HL-60/S4 treated with phorbol 12-myristate 13-acetate at 8.2 ng/mL for 4 days and 3 days (cell line): ENCODE results near the gene AGAP3.

Experiments
- in situ Hi-C: fragments of 300-500 bp; cut with MboI; formaldehyde crosslinking; loops from 2 replicates; pipeline ENCODE4 v1.15.0; 2022; ENCODE audit warnings: low sequenced_read_pairs

Gene AGAP3

DNA sequence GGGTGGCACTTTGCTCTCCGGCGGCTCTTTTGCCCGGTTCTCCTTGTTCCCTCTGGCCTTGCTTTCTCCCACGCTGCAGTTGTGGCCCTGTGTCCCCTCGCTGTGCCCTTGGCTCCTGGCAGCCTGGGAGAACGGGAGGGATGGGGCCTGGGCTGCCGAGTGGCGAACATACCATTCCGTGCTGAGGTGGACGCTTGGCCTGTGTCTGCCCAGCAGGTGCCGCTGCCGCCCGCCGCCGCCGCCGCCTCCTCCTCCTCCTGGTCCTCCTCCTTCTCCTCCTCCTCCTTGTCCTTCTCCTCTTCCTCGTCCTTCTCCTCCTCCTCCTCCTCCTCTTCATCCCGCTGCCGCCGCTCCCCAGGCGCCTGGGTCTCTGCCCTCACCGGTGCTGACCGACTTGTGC lies 36.0 kb downstream of the AGAP3 start:
- in situ Hi-C loops: loop anchor here (25.0 kb wide), 1 partner anchor 335 kb away; no protein-coding TSS in a partner anchor

- in situ Hi-C loops: loop anchor here (25.0 kb wide), 1 partner anchor 335 kb away; no protein-coding TSS in a partner anchor
Observed at GRCh38 chr7:151122796-151123157, 36.5 kb downstream of the AGAP3 start.

GRCh38 chr7:151123158-151123821 lies 37.0 kb downstream of the AGAP3 start:
- in situ Hi-C loops: loop anchor here (25.0 kb wide), 1 partner anchor 336 kb away; no protein-coding TSS in a partner anchor

GRCh38 chr7:151123822-151124464 lies 37.7 kb downstream of the AGAP3 start:
- in situ Hi-C loops: loop anchor here (25.0 kb wide), 1 partner anchor 337 kb away; no protein-coding TSS in a partner anchor

- in situ Hi-C loops: loop anchor here (25.0 kb wide), 1 partner anchor 337 kb away; no protein-coding TSS in a partner anchor
Observed at GRCh38 chr7:151124481-151124880, 38.2 kb downstream of the AGAP3 start.

DNA sequence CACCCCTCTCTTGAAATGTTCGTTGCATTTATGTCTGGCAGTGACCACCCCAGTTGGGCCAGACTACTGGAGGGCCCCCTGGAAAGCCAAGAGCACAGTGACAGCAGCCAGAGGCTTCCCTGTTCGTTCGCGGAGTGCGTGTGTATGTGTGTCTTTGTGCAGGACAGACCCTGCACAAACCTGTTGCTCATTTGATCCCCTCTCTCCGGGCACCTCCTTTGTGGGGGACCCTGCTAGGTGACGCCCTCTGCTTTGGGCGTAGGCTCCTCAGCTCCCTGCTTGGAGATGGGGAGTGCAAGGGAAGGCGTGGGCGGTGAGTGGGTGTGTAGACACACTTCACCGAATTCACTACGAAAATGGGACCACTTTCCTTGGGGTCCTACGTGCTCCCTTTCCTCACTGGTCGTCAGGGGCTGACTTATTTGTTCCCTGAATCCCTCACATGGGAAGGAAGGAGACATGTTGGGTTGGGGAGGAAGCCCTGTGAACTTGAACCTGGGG lies 38.7 kb downstream of the AGAP3 start:
- in situ Hi-C loops: loop anchor here (25.0 kb wide), 1 partner anchor 338 kb away; no protein-coding TSS in a partner anchor

- in situ Hi-C loops: no loop called here
Observed at GRCh38 chr7:151125470-151125845, 39.2 kb downstream of the AGAP3 start.

DNA sequence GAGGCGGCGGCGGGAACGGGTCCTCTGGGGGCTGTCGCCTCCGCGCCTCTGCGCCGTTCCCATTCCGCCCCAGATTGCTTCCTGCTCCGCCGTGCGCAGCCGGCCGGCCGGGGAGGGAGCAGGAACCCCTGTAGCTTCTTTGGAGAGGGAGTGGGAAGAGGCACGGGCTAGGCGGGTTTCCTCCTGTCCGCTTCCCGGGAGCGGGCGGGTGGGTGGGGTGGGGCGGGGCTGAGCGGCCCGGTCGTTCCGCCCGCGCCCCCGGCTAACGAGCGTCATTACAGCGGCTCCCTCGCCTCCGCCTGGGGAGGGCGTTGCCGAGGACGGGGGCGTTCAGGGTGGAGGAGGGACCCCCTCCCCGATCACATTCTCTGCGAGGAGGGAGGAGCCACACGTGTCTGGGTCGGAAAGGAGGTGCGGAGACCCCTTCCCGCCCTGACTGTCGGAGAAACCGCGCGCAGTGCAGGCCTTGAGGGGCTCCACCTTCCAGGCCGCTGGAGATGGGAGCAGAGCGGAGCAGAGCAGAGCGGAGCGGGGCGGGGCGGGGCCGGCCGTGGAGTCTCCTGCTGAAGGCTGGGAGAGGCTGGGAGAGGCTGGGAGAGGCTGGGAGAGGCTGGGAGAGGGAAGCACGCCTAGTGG lies 39.7 kb downstream of the AGAP3 start:
- in situ Hi-C loops: no loop called here

DNA sequence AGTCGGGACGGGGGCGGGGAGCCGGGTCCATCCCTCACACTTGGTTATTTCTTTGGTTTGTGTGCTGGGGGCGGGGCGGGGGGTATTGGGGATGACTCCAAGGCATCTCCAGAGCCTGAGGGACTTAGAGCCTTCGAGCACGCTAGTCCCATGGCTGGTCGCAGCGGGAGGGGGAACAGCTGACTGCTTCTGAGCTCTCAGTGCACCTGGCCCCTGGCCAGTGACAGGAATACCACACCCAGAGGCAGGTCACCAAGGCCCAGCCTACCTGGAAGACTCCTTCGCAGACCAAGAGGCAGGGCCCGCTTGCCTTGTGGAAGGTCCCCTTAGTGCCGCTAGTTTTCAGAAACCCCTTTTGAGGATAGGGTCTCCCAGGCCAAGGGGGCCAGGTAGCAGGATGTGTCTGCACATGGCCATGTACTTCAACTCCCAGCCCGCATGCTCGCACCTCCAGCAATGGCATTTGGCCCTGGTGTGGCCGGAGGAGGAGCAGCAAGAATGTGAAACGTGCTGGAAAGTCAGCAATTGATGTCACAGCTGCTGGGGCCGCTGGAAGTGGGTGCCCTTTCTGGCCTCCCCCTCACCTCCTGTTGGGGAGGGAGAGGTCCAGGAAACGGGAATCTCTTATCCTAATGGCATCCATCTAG lies 40.3 kb downstream of the AGAP3 start:
- in situ Hi-C loops: no loop called here

DNA sequence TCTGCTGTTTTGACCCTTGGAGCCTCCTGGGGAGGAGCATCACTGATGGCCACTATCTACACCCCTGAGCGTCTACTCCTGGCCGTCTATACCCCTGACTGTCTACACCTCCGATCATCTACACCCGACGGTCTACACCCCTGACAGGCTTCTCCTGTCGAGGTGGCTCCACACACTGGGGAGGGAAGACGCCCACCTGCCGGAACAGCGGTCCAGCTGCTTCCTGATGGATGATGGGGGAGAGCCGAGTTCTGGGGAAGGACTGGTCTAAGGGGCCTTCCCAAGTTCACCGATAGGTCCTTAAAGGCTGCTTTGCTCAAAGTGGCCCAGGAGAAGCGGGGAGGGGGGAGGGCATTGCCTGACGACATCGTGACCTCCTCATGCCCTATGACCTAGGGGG lies 41.9 kb downstream of the AGAP3 start:
- in situ Hi-C loops: no loop called here

DNA sequence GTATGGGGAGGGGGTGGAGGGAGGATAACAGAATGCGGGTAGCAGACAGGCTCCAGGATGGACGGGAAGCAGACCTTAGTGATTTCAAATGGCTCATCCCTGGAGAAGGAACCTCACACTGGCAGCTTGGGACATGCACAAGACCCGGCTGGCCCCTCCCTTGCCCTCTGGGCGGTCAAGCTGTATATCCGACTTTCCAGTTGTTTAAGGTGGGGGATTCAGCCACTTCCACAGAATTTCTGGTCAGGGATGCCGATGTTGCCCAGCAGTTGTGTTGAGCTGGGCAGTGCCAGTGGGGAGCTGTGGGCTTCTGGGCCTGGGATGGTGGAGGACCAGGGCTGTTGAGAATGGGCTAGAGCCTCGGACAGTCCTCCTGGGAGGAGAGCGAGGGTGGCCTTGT lies 42.4 kb downstream of the AGAP3 start:
- in situ Hi-C loops: no loop called here

- in situ Hi-C loops: no loop called here
Observed at GRCh38 chr7:151129117-151129959, 43.1 kb downstream of the AGAP3 start.

- in situ Hi-C loops: no loop called here
Observed at GRCh38 chr7:151129960-151130591, 43.8 kb downstream of the AGAP3 start.

- in situ Hi-C loops: no loop called here
Observed at GRCh38 chr7:151130741-151131157, 44.5 kb downstream of the AGAP3 start.

- in situ Hi-C loops: no loop called here
Observed at GRCh38 chr7:151131224-151131591, 44.9 kb downstream of the AGAP3 start.

GRCh38 chr7:151131592-151132293 lies 45.5 kb downstream of the AGAP3 start:
- in situ Hi-C loops: no loop called here

GRCh38 chr7:151132461-151133205 lies 46.4 kb downstream of the AGAP3 start:
- in situ Hi-C loops: no loop called here

DNA sequence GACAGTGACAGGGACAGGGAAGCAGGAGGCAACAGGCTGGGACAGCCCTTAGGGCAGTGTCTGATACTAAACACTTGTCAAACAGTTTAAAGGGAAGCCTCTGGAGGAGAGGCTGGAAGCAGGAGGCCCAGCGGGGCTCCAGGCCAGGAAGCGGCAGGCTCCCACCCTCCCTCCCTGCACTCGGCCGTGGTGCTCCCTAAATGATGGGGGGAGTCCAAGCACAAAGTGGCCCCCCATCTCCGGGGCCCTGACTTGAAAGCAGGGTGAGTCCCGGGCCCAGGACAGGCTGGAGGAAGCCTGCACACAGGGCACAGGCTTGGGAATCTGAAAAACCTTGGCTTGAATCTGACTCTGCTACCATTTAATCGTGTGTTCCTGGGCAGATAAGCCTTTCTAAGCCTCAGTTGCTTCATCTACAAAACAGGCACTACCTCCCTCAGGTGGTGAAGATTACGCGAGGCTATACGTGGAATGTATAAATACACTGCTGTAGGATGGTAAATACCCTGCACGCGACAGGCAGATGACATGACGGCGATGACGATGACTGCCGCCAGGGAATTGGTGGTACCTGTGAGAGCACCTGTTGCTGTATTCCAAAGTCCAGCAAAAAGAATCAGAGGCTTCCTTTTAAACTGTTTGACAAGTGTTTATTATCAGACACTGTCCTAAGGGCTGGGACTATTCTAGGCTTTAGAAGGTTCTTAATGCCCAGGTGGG lies 47.2 kb downstream of the AGAP3 start:
- in situ Hi-C loops: no loop called here
